ENCODE measurements around the gene RPP25L.

DNA sequence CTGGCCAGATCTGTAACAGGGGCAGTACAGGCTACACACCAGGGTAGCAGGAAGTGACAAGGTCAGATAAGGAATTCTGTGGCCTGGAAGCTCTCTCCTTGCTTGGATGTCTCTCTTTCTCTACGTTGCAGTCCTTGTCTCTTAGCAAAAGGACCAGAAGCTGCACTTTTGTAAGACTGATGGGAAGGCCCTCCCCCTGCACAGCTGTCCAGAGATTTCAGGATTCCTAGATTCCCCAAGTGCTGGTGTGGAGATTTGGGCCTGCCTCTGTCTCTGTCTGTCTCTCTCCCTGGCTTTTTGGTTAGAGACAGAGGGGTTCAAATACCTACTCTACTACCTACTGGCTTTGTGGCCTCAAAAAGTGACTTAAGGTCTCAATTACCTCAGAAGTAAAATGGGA, 12.4 kb downstream of the RPP25L start:
- TF ChIP-seq, protein P1, sequence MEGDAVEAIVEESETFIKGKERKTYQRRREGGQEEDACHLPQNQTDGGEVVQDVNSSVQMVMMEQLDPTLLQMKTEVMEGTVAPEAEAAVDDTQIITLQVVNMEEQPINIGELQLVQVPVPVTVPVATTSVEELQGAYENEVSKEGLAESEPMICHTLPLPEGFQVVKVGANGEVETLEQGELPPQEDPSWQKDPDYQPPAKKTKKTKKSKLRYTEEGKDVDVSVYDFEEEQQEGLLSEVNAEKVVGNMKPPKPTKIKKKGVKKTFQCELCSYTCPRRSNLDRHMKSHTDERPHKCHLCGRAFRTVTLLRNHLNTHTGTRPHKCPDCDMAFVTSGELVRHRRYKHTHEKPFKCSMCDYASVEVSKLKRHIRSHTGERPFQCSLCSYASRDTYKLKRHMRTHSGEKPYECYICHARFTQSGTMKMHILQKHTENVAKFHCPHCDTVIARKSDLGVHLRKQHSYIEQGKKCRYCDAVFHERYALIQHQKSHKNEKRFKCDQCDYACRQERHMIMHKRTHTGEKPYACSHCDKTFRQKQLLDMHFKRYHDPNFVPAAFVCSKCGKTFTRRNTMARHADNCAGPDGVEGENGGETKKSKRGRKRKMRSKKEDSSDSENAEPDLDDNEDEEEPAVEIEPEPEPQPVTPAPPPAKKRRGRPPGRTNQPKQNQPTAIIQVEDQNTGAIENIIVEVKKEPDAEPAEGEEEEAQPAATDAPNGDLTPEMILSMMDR (IDR thresholded peaks at IDR 0.05), result no peak
- TF ChIP-seq EP300 (IDR thresholded peaks at IDR 0.05), result no peak

Data from upper lobe of left lung (tissue), 4 donors.